ENCODE measurements around the gene ZNF524.

ZNF524 gene

GRCh38 chr19:55603581-55604292, 3.6 kb downstream of the ZNF524 start:
- DNase-seq = no peak

GRCh38 chr19:55605207-55605636, 5.1 kb downstream of the ZNF524 start:
- DNase-seq = peak; percentile 95 to 99

GRCh38 chr19:55605637-55606470, 5.8 kb downstream of the ZNF524 start, which contains the start of gene ZNF865:
TSS of gene ZNF865 (plus strand) at chr19:55605647. CDS start at chr19:55613619, 7,972 bp downstream.
- DNase-seq = peak; percentile 84 to 89

- no peak for DNase-seq
These were observed 6.3 kb downstream of the ZNF524 start for GRCh38 chr19:55606471-55606787.

GRCh38 chr19:55606817-55607216, 6.7 kb downstream of the ZNF524 start:
- DNase-seq = no peak

- no peak for DNase-seq
These were observed 9.2 kb downstream of the ZNF524 start for GRCh38 chr19:55609326-55609725.

GRCh38 chr19:55611300-55611982, 11.4 kb downstream of the ZNF524 start:
- no peak for DNase-seq

- no peak for DNase-seq
These were observed 12.0 kb downstream of the ZNF524 start for GRCh38 chr19:55611983-55612645.

- DNase-seq = no peak
These were observed 13.3 kb downstream of the ZNF524 start for GRCh38 chr19:55613396-55613795.

GRCh38 chr19:55613930-55614710, 14.0 kb downstream of the ZNF524 start:
- DNase-seq = no peak

GRCh38 chr19:55614711-55615542, 14.8 kb downstream of the ZNF524 start:
- no peak for DNase-seq

GRCh38 chr19:55615543-55616394, 15.7 kb downstream of the ZNF524 start:
- DNase-seq = no peak

GRCh38 chr19:55616395-55616875, 16.3 kb downstream of the ZNF524 start:
- no peak for DNase-seq

GRCh38 chr19:55617426-55617825, 17.3 kb downstream of the ZNF524 start:
- DNase-seq = no peak

GRCh38 chr19:55618426-55618825, 18.3 kb downstream of the ZNF524 start:
- no peak for DNase-seq

GRCh38 chr19:55619286-55619685, 19.2 kb downstream of the ZNF524 start:
- no peak for DNase-seq

GRCh38 chr19:55620410-55621204, 20.5 kb downstream of the ZNF524 start:
- peak; percentile 81 to 87 for DNase-seq

- no peak for DNase-seq
These were observed 21.2 kb downstream of the ZNF524 start for GRCh38 chr19:55621205-55621672.

- DNase-seq = no peak
These were observed 21.7 kb downstream of the ZNF524 start for GRCh38 chr19:55621673-55622231.

All from Kasumi-1 (cell line).